Measurements from ENCODE around the gene WNT7B.

WNT7B gene

GRCh38 chr22:45878901-45879551 is 97.9 kb downstream of the WNT7B start:
- Histone ChIP-seq H3K27ac (ENCODE audit: low read length) (no peak overlapping the region), H3K9me2 (replicated peaks; ENCODE audit: insufficient read depth, low read length) (no peaks in the 10 kb centered on the region), H2AFZ (ENCODE audit: low read length) (no peak overlapping the region), H3K4me3 (ENCODE audit: low read length) (no peak overlapping the region), H3K4me1 (ENCODE audit: low read length) (no peaks in the 10 kb centered on the region), H3K27me3 (replicated peaks; ENCODE audit: insufficient read depth, low read length) (peaks cover 94% of the 10 kb centered on the region), H3K79me2 (ENCODE audit: low read length) (no peaks in the 10 kb centered on the region), H3F3A (ENCODE audit: insufficient read depth, low read length) (no peaks in the 10 kb centered on the region), H3K9me3 (replicated peaks; ENCODE audit: insufficient read depth, low read length) (no peaks in the 10 kb centered on the region), H3K4me2 (ENCODE audit: low read depth, low read length) (no peak overlapping the region), H4K20me1 (ENCODE audit: insufficient read depth, low read length) (no peaks in the 10 kb centered on the region), H3K36me3 (replicated peaks; ENCODE audit: insufficient read depth, low read length) (no peaks in the 10 kb centered on the region), H3K9ac (ENCODE audit: low read length) (no peak overlapping the region)
- no peak for TF ChIP-seq EZH2phosphoT487 (IDR thresholded peaks at IDR 0.05; ENCODE audit: low read length)
- no peak for TF ChIP-seq EZH2 (optimal IDR thresholded peaks at IDR 0.05; ENCODE audit: low read depth, low read length)
- no peak for TF ChIP-seq CTCF (IDR thresholded peaks at IDR 0.05; ENCODE audit: low read length)
- no peak for DNase-seq

GRCh38 chr22:45878051-45878781 is 98.7 kb downstream of the WNT7B start:
- Histone ChIP-seq H3K9me2 (replicated peaks; ENCODE audit: insufficient read depth, low read length) (no peaks in the 10 kb centered on the region), H3F3A (ENCODE audit: insufficient read depth, low read length) (no peaks in the 10 kb centered on the region), H4K20me1 (ENCODE audit: insufficient read depth, low read length) (no peaks in the 10 kb centered on the region), H3K27me3 (replicated peaks; ENCODE audit: insufficient read depth, low read length) (peaks cover 88% of the 10 kb centered on the region), H3K9ac (ENCODE audit: low read length) (no peak overlapping the region), H3K9me3 (replicated peaks; ENCODE audit: insufficient read depth, low read length) (no peaks in the 10 kb centered on the region), H3K36me3 (replicated peaks; ENCODE audit: insufficient read depth, low read length) (no peaks in the 10 kb centered on the region), H3K4me1 (ENCODE audit: low read length) (no peaks in the 10 kb centered on the region), H3K4me2 (ENCODE audit: low read depth, low read length) (no peak overlapping the region), H3K4me3 (ENCODE audit: low read length) (no peak overlapping the region), H3K79me2 (ENCODE audit: low read length) (no peaks in the 10 kb centered on the region), H2AFZ (ENCODE audit: low read length) (no peak overlapping the region), H3K27ac (ENCODE audit: low read length) (no peak overlapping the region)
- no peak for DNase-seq
- no peak for TF ChIP-seq CTCF (IDR thresholded peaks at IDR 0.05; ENCODE audit: low read length)
- no peak for TF ChIP-seq EZH2 (optimal IDR thresholded peaks at IDR 0.05; ENCODE audit: low read depth, low read length)
- TF ChIP-seq EZH2phosphoT487 (IDR thresholded peaks at IDR 0.05; ENCODE audit: low read length): no peak

- Histone ChIP-seq H3K27me3 (replicated peaks; ENCODE audit: insufficient read depth, low read length) (peaks cover 86% of the 10 kb centered on the region), H3K36me3 (replicated peaks; ENCODE audit: insufficient read depth, low read length) (no peaks in the 10 kb centered on the region), H3K27ac (ENCODE audit: low read length) (no peak overlapping the region), H3K4me1 (ENCODE audit: low read length) (no peaks in the 10 kb centered on the region), H4K20me1 (ENCODE audit: insufficient read depth, low read length) (no peaks in the 10 kb centered on the region), H3F3A (ENCODE audit: insufficient read depth, low read length) (no peaks in the 10 kb centered on the region), H3K9me3 (replicated peaks; ENCODE audit: insufficient read depth, low read length) (no peaks in the 10 kb centered on the region), H3K79me2 (ENCODE audit: low read length) (no peaks in the 10 kb centered on the region), H3K4me2 (ENCODE audit: low read depth, low read length) (no peak overlapping the region), H2AFZ (ENCODE audit: low read length) (no peak overlapping the region), H3K9me2 (replicated peaks; ENCODE audit: insufficient read depth, low read length) (no peaks in the 10 kb centered on the region), H3K9ac (ENCODE audit: low read length) (no peak overlapping the region), H3K4me3 (ENCODE audit: low read length) (no peak overlapping the region)
- no peak for TF ChIP-seq EZH2 (optimal IDR thresholded peaks at IDR 0.05; ENCODE audit: low read depth, low read length)
- TF ChIP-seq EZH2phosphoT487 (IDR thresholded peaks at IDR 0.05; ENCODE audit: low read length): no peak
- no peak for TF ChIP-seq CTCF (IDR thresholded peaks at IDR 0.05; ENCODE audit: low read length)
- no peak for DNase-seq
Measured at GRCh38 chr22:45877651-45878050, 99.3 kb downstream of the WNT7B start.

Measured in MM.1S (cell line).